Lung (tissue), 12 donors: ENCODE data around the gene IFI35. TPM values are rescaled to one million over a fixed set of nuclear protein-coding genes. Genes with fewer than 3 reads are reported as not detected.
A peak's percentile ranks its signal among the peaks of the same experiment; 100 is the strongest.

Experiments used
- ATAC-seq: fragments of 200-7000 bp; cut with Tn5 transposase; one replicate; pipeline ENCODE4 v1.9.1; 2020; ENCODE audit warnings: moderate number of reproducible peaks; ENCODE audit not compliant: insufficient read depth, low FRiP score
- DNase-seq, 3 donors: peaks; one replicate each; pipeline ENCODE4 v3.0.0-alpha.2; 2013 to 2017
- H3K27ac ChIP-seq, 2 donors: one replicate each; pipeline ENCODE4 v1.5.1; 2013; ENCODE audit warnings: mild to moderate bottlenecking in 2 of 2, moderate library complexity in 2 of 2, control low read depth in 1 of 2, inconsistent platforms in 1 of 2, low read depth in 1 of 2, low read length in 1 of 2
- H3K27me3 ChIP-seq, 3 donors: one replicate each; pipeline ENCODE4 v1.5.1; 2013; ENCODE audit warnings: low read length in 2 of 3; ENCODE audit not compliant: control insufficient read depth in 3 of 3, insufficient read depth in 3 of 3
- H3K36me3 ChIP-seq, 4 donors: one replicate each; pipeline ENCODE4 v1.5.1; 2013; ENCODE audit warnings: low read length in 4 of 4, mild to moderate bottlenecking in 1 of 4, moderate library complexity in 1 of 4; ENCODE audit not compliant: control insufficient read depth in 4 of 4, insufficient read depth in 4 of 4
- H3K4me1 ChIP-seq, 5 donors: one replicate each; pipeline ENCODE4 v1.5.1; 2013; ENCODE audit warnings: low read length in 5 of 5, mild to moderate bottlenecking in 2 of 5, moderate library complexity in 1 of 5; ENCODE audit not compliant: control insufficient read depth in 5 of 5, insufficient read depth in 5 of 5
- H3K4me3 ChIP-seq: one replicate; pipeline ENCODE4 v1.5.1; 2013; ENCODE audit warnings: mild to moderate bottlenecking, control low read depth, moderate library complexity
- H3K9ac ChIP-seq, 2 donors: one replicate each; pipeline ENCODE4 v1.5.1; 2013; ENCODE audit warnings: low read length in 2 of 2, control low read depth in 1 of 2; ENCODE audit not compliant: insufficient read depth in 1 of 2
- H3K9me3 ChIP-seq, 4 donors: one replicate each; pipeline ENCODE4 v1.5.1; 2013; ENCODE audit warnings: low read length in 3 of 4, mild to moderate bottlenecking in 1 of 4, moderate library complexity in 1 of 4; ENCODE audit not compliant: control insufficient read depth in 4 of 4, insufficient read depth in 3 of 4
- CTCF ChIP-seq: IDR thresholded peaks from 2 replicates; pipeline ENCODE4 v1.5.1; 2012; ENCODE audit warnings: mild to moderate bottlenecking; ENCODE audit errors: control extremely low read depth, extremely low read depth
- WGBS, 2 donors: extraction: QIAGEN DNeasy Blood & Tissue Kit; methylation state at CpG; one replicate each; pipeline ENCODE4 v1.1.7; 2013; 5-methylcytosine and 5-hydroxymethylcytosine counted together
- polyA plus RNA-seq, 2 donors: library from polyadenylated mRNA; stranded (reverse); fragments of 200-250 nt; gene quantifications; one replicate each; pipeline ENCODE4 v1.2.1, GENCODE V29; 2013
- total RNA-seq, 2 donors: library from RNA; depleted of rRNA in 1 of 2; stranded (reverse); fragments of >200 nt in 1 of 2; gene quantifications; one replicate each; pipeline ENCODE4 v1.2.1, GENCODE V29; 2014 to 2021
- donor health status: control.
- donor health status: control.
- donor health status: Bipolar disorder and iron deficiency.
- donor health status: healthy.
- donor health status: DM: yes; HTN: yes; CAD: no.

The IFI35 gene
- total and polyA plus RNA-seq, 4 donors, result 18.8 to 60.3 (median 38.6) TPM

- Histone ChIP-seq H3K27me3 (no peaks in the 10 kb centered on the region), H3K4me1 (peaks cover 0 to 23% (median 3%) of the 10 kb centered on the region in 5 donors), H3K9me3 (no peaks in the 10 kb centered on the region), H3K4me3 (no peak overlapping the region), H3K27ac (peak overlapping the region in 1 of 2 donors; percentile 30), H3K9ac (no peak overlapping the region), H3K36me3 (peaks cover 0 to 40% (median 5%) of the 10 kb centered on the region in 4 donors)
- TF ChIP-seq CTCF, result no peak
- ATAC-seq (no peak), DNase-seq (no peak)
- 82% methylated on average over 8 of the region's 8 CpGs for whole genome bisulfite sequencing, 2 donors
These were observed 6.7 kb downstream of the IFI35 start for GRCh38 chr17:43013296-43013695.

- no peak overlapping the region for H3K4me3 ChIP-seq
- H3K4me1 ChIP-seq, result peaks cover 0 to 26% (median 9%) of the 10 kb centered on the region in 5 donors
- DNase-seq (no peak), ATAC-seq (no peak)
- H3K27ac ChIP-seq, result peak overlapping the region in 1 of 2 donors; percentile 48
- H3K27me3 ChIP-seq, result no peaks in the 10 kb centered on the region
- peaks cover 0 to 42% (median 7%) of the 10 kb centered on the region in 4 donors for H3K36me3 ChIP-seq
- no peak overlapping the region for H3K9ac ChIP-seq
- no peak for TF ChIP-seq CTCF
- 64 to 76% methylated on average over 12 of the region's 12 CpGs for WGBS, 2 donors
- H3K9me3 ChIP-seq, result no peaks in the 10 kb centered on the region
These were observed 7.5 kb downstream of the IFI35 start for GRCh38 chr17:43014020-43014648.

- no peak for TF ChIP-seq CTCF
- DNase-seq, result no peak
- Histone ChIP-seq H3K36me3 (peaks cover 0 to 42% (median 7%) of the 10 kb centered on the region in 4 donors), H3K4me3 (no peak overlapping the region), H3K27me3 (no peaks in the 10 kb centered on the region), H3K4me1 (peaks cover 0 to 31% (median 9%) of the 10 kb centered on the region in 5 donors), H3K27ac (peak overlapping the region; percentile 43 to 48), H3K9ac (no peak overlapping the region), H3K9me3 (no peaks in the 10 kb centered on the region)
- no peak for ATAC-seq
- 62 to 71% methylated on average over 8 of the region's 8 CpGs for WGBS, 2 donors
These were observed 8.3 kb downstream of the IFI35 start for GRCh38 chr17:43014649-43015542.
